ENCODE measurements around the gene CTU1.
"Not testable (repeated sequence)": the region's sequence is repeated elsewhere in the genome, so short reads cannot be mapped to it uniquely, and the experiment has no call there.

Gene CTU1

GRCh38 chr19:51108066-51108804 lies at the start of gene CTU1:
Gene CTU1 (minus strand): TSS chr19:51108409. CDS start chr19:51104569, 3,840 bp downstream.
- DNase-seq: peak; percentile 97

- no peak for DNase-seq
Observed at GRCh38 chr19:51157265-51157664, 49.1 kb upstream of the CTU1 start.

GRCh38 chr19:51156710-51157109 lies 48.5 kb upstream of the CTU1 start:
- DNase-seq: no peak

DNA sequence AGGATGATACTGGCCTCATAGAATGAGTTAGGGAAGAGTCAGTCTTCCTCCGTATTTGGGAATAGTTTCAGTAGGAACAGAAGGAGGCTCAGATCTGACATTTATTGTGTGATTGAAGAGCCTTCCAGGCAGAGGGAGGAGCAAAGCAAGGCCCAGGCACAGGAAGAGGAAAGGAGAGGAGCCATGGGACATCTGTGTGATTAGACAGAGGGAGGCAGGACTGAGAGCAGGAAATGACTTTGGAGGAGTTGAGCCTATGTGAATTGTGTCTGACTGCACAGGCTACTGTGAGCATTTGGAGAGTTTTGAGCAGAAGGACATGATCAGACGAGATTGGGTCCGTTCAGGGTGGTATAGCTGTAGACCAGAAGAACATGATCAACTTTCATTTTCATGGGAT lies 42.4 kb upstream of the CTU1 start:
- no peak for DNase-seq

DNA sequence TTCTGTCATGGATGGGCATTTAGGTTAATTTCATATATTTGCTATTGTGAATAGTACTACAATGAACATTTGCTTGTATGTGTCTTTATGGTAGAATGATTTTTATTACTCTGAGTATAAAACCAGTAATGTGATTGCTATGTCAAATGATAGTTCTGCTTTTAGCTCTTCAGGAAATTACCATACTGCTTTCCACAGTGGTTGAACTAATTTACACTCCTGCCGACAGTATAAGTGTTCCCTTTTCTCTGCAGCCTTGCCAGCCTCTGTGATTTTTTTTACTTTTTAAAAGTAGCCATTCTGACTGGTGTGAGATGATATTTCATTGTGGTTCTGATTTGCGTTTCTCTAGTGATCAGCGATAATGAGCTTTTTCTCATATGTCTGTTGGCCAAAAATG lies 40.4 kb upstream of the CTU1 start:
- DNase-seq: peak; percentile 35

DNA sequence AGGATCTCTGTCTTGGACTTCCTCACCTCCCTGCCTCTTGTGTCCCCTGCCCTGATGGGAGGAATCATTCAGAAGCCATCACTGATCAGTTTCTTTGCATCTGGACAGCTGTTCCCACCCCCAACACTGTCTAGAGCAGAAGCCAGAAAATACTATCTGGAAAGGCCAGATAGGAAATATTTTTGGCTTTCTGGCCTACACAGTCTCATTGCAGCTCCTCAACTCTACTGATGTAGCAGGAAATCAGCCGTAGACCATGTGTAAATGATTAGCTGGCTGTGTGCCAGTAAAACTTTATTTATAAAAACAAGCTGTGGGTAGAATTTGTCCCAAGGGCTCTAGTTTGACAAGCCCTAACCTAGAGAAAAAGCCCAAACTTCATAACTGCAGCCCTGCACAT lies 39.5 kb upstream of the CTU1 start:
- DNase-seq: no peak

GRCh38 chr19:51146751-51147150 lies 38.5 kb upstream of the CTU1 start:
- DNase-seq: no peak

DNA sequence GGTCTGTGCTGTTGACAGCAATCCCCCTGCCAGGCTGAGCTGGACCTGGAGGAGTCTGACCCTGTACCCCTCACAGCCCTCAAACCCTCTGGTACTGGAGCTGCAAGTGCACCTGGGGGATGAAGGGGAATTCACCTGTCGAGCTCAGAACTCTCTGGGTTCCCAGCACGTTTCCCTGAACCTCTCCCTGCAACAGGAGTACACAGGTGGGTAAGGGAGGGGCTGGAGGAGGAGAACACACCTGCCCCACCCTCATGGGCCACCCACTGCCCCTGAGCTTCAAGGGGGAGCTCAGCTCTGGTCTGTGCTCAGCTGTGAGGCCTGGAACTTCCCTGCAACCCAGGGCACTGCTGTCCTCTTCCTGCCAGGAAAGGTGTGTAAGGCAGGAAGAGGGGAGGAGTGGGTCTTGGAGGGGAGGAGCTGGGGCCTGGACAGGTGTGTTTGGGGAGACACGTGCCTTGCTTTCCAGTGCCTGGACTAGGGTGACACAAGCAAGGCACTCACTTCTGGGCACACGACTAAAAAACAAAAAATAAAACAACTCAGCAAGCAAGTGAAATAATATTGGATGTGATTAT lies 37.8 kb upstream of the CTU1 start:
- DNase-seq: no peak

DNA sequence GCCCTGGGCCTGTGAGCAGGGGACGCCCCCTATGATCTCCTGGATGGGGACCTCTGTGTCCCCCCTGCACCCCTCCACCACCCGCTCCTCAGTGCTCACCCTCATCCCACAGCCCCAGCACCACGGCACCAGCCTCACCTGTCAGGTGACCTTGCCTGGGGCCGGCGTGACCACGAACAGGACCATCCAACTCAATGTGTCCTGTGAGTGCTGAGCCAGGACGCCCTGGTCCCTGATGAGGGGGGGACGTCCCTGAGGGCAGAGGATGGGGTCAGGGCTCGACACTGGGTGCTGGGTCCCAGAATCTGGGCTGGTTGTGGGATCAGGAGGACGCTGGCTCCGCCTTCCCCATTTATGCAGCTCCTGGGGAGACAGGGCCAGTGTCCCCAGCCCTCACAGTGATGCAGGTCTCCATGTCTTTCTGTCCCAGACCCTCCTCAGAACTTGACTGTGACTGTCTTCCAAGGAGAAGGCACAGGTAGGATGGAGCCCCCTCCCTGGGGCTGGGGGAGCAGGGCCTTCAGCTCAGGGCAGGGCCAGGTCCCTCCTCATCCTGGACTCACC lies 36.4 kb upstream of the CTU1 start:
- DNase-seq: no peak

GRCh38 chr19:51143486-51143885 lies 35.3 kb upstream of the CTU1 start:
- no peak for DNase-seq

- not testable (repeated sequence) for DNase-seq
Observed at GRCh38 chr19:51142809-51143475, 34.7 kb upstream of the CTU1 start.

DNA sequence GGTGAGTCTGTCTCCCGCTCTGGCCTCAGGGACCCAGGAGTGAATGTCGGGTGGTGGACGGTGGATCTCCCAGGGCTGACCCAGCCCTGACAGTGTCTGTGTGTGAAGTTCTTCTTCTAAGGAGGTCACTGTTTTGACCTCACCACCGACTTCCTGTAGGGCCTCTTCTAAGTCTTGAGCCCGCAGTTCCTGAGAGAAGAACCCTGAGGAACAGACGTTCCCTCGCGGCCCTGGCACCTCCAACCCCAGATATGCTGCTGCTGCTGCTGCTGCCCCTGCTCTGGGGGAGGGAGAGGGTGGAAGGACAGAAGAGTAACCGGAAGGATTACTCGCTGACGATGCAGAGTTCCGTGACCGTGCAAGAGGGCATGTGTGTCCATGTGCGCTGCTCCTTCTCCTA lies 33.9 kb upstream of the CTU1 start, which contains the start of gene SIGLEC7:
Gene SIGLEC7, plus strand, starts transcription at position 183 of the 400 bp plus-strand sequence. Its CDS starts 69 bp downstream, at position 252.
- DNase-seq: no peak

- no peak for DNase-seq
Observed at GRCh38 chr19:51141181-51141580, 33.0 kb upstream of the CTU1 start.

DNA sequence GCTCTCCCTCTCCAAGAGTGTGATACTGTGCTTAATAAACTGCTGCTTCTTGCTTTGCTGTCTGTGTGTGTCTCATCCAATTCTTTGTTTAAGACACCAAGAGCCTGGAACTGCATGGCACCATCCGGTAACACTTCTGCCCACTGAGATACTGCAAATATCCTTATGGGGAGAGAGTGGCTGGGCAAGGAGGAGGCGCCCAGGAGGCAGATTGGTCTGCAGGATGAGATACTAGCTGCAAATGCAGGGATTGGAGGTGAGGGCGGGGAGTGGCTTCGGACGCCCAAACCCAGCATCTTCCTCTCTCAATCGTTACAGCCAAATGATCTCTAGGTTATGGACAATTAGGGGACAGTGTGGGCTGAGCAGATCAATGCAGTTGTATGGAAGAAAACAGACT lies 32.2 kb upstream of the CTU1 start:
- no peak for DNase-seq

- DNase-seq: peak; percentile 83
Observed at GRCh38 chr19:51139299-51140014, 31.2 kb upstream of the CTU1 start.

GRCh38 chr19:51138549-51138979 lies 30.4 kb upstream of the CTU1 start:
- DNase-seq: peak; percentile 64

DNA sequence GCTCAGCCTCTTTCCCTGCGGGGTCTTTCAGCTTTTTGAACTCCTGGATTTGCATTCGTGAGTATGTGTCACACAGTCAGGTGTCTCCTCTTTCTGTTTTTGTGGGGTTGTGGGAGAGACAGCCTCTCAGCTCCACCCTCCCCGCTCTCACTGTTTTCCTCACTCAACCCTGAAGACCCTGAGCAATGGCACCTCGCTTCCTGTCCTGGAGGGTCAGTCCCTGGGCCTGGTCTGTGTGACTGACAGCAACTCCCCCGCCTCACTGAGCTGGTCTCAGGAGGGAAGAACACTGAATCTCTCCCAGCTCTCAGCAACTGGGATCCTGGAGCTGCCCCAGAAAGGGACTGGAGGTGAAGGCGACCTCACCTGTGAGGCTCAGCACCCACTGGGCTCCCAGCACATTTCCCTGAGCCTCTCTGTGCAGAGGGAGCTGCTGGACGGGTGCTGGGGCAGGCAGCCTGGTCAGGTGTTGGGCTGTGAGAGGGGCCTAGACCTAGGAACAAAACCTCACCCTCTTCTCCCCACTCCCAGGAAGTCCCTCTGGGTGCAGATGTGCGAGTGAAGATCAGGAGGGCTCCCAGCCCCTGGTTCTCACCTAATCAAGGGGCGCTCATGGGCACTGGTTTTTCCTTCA lies 29.7 kb upstream of the CTU1 start:
- DNase-seq: no peak

DNA sequence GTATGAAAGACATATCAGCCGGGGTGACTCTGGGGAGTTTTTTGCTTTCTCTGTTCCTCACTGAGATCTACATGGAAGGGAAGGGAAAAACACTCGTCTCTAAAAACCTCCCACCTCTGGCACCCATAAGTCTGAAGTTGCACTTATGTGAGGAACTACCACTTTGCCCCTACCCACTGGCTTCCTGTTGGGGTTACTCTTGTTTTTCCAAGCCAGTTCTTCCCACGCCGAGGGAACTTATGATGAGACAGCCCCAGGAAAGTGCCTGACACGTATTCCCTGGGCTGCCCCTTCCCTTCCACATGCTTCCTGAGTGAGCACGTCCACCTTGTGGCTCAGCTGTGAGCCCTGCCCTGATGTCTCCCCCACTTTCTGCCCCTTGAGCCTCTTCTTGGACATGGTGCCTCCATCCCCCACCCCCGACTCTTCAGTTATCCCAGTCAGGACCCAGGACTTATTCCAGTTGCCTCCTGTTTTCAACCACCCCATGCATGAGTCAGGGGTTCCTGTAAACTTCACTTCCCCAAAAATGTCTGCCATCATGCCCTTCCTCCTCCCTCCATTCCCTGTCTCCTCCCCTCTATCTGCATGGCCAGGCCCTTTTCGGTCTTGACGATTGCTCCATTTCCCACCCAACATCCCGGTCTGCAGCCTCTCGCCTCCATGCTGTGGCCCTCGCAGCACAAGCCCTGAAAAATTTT lies 28.8 kb upstream of the CTU1 start:
- peak; percentile 72 for DNase-seq

- no peak for DNase-seq
Observed at GRCh38 chr19:51135986-51136762, 28.0 kb upstream of the CTU1 start.

DNA sequence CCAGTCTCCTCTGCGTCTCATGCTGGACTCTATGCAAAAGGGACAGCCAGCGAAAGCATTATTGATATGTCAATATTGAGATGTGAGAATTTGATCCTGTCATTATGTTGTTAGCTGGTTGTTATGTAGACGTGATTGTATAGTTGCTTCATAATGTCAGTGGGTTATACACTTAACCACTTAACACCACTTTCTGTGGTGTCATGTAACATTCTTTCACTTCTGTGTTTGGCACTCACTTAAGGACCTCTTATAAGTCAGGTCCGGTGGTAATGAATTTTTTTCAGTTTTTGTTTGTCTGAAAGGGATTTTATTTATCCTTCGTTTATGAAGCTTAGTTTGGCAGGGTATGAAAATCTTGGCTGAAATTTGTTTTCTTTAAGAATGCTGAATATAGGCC lies 26.8 kb upstream of the CTU1 start:
- DNase-seq: no peak
